Measurements from ENCODE around the gene TRMT10B. TPM values are rescaled to one million over a fixed set of nuclear protein-coding genes. Genes with fewer than 3 reads are reported as not detected.

The TRMT10B gene
- polyA plus RNA-seq, 1 experiment = 6.9 TPM

- peak overlapping the region; percentile 94 for H3K4me3 ChIP-seq (ENCODE audit: low read depth, low read length)
- 0 out of 2 replicates have a peak, but pooled peaks cover 3% of the 10 kb centered on the region for H3K9me3 ChIP-seq (ENCODE audit: control insufficient read depth, insufficient read depth, low read length)
- DNase-seq (ENCODE audit: low read depth, low spot score) = no peak
- POLR2A ChIA-PET = interaction anchor here (1.2 to 1.7 kb wide), 3 partner anchors 16 to 192 kb away, joined by 4 to 8 read pairs (median 5); partner anchors contain the start of genes DCAF10 and TOMM5
- no peak overlapping the region for H3K27ac ChIP-seq (ENCODE audit: low read depth, low read length)
- CTCF ChIA-PET = interaction anchor here (1.0 to 1.3 kb wide), 2 partner anchors 29 to 120 kb away, joined by 3 to 4 read pairs; no protein-coding TSS in a partner anchor
- no peak for TF ChIP-seq CTCF (IDR thresholded peaks at IDR 0.05; ENCODE audit: low read depth, low read length)
- H3K27me3 ChIP-seq (ENCODE audit: control insufficient read depth, insufficient read depth, low read length) = no peaks in the 10 kb centered on the region
Measured at GRCh38 chr9:37784291-37784615, 30.6 kb downstream of the TRMT10B start.

DNA sequence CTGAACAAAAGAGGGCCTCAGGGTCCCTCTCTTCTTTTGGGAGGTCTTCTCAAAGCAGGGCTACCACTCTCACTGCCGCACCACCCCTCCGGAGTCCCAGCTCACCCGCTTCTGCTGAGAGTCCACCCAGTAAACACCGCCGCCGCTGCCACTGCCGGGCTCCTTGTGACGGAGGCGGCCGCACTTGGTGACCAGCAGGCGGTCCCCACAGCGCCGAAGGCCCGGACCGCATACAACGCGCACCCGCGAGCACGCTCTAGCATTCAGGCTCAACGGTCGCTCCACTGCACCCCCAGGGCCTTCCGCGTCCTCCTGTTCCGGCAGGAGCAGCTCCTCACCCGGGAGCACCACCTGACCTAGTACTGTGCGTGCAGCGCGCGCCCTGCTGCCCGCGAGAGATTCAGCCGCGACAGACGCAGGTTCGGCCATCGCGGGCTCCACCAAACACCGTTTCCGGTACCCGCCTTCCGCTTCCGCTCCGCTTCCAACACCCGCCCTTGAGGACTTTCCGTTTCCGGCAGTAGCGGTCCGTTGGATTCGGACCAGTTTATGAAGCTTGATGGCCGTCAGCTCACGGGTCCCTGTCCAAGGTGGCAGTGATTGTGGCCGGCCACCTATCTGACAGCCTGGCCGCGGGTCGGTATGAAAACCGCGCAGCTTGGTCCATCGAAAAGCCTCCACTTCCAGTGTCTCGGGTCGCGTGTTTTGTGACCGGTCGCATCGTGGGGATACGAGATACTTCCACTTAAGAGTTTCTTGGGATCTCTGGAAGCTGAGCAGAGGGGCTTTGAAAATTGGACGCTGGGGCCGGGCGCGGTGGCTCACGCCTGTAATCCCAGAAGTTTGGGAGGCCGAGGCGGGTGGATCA lies 31.2 kb downstream of the TRMT10B start, which contains the start of gene EXOSC3:
Gene EXOSC3 (minus strand): TSS at position 449 of the 868 bp plus-strand sequence. CDS start 20 bp downstream, at position 429.
- POLR2A ChIA-PET = interaction anchor here (0.8 to 1.7 kb wide), 7 partner anchors 10 to 193 kb away, joined by 3 to 26 read pairs (median 5); partner anchors contain the start of genes DCAF10 and TOMM5
- CTCF ChIA-PET = interaction anchor here (0.7 to 1.3 kb wide), 5 partner anchors 11 to 196 kb away, joined by 3 to 4 read pairs (median 3); no protein-coding TSS in a partner anchor

DNA sequence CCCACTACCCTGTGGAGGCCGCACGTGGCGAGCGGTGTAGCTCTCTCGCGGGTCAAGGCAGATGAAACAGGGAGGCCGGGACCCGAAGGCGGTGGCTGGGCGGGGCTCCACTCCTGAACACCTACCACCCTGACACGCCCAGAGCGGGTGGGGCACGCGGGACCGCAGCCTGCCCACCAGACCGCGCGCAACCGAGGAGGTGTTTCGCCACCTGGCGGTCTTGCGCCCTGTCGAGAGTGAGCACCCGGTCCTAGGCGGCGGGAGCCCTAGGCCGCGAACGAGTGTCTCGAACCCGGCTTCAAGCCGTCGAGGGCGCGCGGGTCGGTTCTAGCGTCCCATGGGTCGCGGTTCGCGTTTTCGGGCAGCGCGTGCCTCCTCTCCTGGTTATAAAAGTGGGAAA lies 33.5 kb downstream of the TRMT10B start:
- Histone ChIP-seq H3K4me3 (ENCODE audit: low read depth, low read length) (no peak overlapping the region), H3K9me3 (ENCODE audit: control insufficient read depth, insufficient read depth, low read length) (0 out of 2 replicates have a peak, but pooled peaks cover 3% of the 10 kb centered on the region), H3K27ac (ENCODE audit: low read depth, low read length) (no peak overlapping the region), H3K27me3 (ENCODE audit: control insufficient read depth, insufficient read depth, low read length) (no peaks in the 10 kb centered on the region)
- POLR2A ChIA-PET = no interaction called here
- DNase-seq (ENCODE audit: low read depth, low spot score) = no peak
- no peak for TF ChIP-seq CTCF (IDR thresholded peaks at IDR 0.05; ENCODE audit: low read depth, low read length)
- CTCF ChIA-PET = no interaction called here

More for the DNA sequence above, 31.2 kb downstream of the TRMT10B start, which contains the start of gene EXOSC3:
- peak within 1 kb of the TSS; percentile 94 for H3K4me3 ChIP-seq (ENCODE audit: low read depth, low read length)
- 0 out of 2 replicates have a peak, but pooled peaks cover 3% of the 10 kb centered on the region for H3K9me3 ChIP-seq (ENCODE audit: control insufficient read depth, insufficient read depth, low read length)
- no peaks in the 10 kb centered on the region for H3K27me3 ChIP-seq (ENCODE audit: control insufficient read depth, insufficient read depth, low read length)
- TF ChIP-seq CTCF (IDR thresholded peaks at IDR 0.05; ENCODE audit: low read depth, low read length) = peak; percentile 14; the same call in 1 of the 2 replicates
- peak; percentile 61 for DNase-seq (ENCODE audit: low read depth, low spot score)
- H3K27ac ChIP-seq (ENCODE audit: low read depth, low read length) = peak within 1 kb of the TSS; percentile 42

DNA sequence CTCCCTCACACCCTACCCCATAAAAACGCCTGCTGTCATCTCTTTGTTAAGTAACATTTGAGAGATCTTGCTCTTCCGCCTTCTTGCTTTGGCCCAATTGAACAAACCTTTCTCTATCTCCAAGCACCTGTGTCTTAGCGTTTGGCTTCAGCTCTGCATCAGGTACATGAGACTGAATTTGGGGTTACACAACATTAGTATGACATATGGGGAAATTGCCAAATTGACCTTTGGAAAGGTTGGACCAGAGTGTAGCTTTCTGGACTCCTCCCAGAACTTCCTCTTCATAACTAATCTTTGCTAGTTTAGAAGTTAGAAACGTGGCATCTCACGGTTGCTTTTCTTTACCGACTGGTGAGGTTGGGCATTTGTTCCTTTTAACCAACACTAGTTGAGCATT lies 34.7 kb downstream of the TRMT10B start:
- no peak for DNase-seq (ENCODE audit: low read depth, low spot score)
- no peaks in the 10 kb centered on the region for H3K27me3 ChIP-seq (ENCODE audit: control insufficient read depth, insufficient read depth, low read length)
- no peak overlapping the region for H3K4me3 ChIP-seq (ENCODE audit: low read depth, low read length)
- POLR2A ChIA-PET = no interaction called here
- no peak for TF ChIP-seq CTCF (IDR thresholded peaks at IDR 0.05; ENCODE audit: low read depth, low read length)
- H3K27ac ChIP-seq (ENCODE audit: low read depth, low read length) = no peak overlapping the region
- H3K9me3 ChIP-seq (ENCODE audit: control insufficient read depth, insufficient read depth, low read length) = 0 out of 2 replicates have a peak, but pooled peaks cover 3% of the 10 kb centered on the region
- CTCF ChIA-PET = no interaction called here

GRCh38 chr9:37790096-37790495 lies 36.5 kb downstream of the TRMT10B start:
- H3K9me3 ChIP-seq (ENCODE audit: control insufficient read depth, insufficient read depth, low read length) = no peaks in the 10 kb centered on the region
- DNase-seq (ENCODE audit: low read depth, low spot score) = no peak
- CTCF ChIA-PET = no interaction called here
- TF ChIP-seq CTCF (IDR thresholded peaks at IDR 0.05; ENCODE audit: low read depth, low read length) = no peak
- no peaks in the 10 kb centered on the region for H3K27me3 ChIP-seq (ENCODE audit: control insufficient read depth, insufficient read depth, low read length)
- H3K4me3 ChIP-seq (ENCODE audit: low read depth, low read length) = no peak overlapping the region
- POLR2A ChIA-PET = no interaction called here
- H3K27ac ChIP-seq (ENCODE audit: low read depth, low read length) = no peak overlapping the region
